Measurements from ENCODE around the gene SMC5.

DNA sequence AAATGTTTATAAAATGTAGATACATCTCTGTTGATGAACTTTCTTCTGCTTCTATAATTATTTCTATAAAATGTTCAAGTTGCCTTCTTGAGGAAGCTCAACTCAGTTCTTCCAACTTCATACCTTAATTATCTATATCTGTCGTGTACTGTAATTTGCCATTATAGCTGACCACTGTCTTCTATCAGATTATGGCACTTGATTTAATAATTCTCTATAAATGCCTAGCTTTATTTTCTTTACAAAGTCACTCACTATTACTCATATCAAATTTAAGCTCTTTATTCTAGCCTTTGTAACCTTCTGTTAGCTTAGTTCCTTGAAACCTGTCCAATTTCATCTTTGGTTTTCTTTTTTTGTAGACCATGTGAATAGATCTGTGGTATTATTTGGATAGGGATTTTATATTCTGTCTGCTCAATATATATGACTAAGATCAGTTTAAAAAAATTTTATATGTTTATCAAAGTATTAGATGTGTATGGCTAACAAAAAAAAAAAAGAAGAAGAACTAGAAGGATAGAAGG, 39.5 kb downstream of the SMC5 start:
- TF ChIP-seq EZH2phosphoT487 (IDR thresholded peaks at IDR 0.05; ENCODE audit: borderline replicate concordance, low read depth): no peak
- TF ChIP-seq, protein P1, sequence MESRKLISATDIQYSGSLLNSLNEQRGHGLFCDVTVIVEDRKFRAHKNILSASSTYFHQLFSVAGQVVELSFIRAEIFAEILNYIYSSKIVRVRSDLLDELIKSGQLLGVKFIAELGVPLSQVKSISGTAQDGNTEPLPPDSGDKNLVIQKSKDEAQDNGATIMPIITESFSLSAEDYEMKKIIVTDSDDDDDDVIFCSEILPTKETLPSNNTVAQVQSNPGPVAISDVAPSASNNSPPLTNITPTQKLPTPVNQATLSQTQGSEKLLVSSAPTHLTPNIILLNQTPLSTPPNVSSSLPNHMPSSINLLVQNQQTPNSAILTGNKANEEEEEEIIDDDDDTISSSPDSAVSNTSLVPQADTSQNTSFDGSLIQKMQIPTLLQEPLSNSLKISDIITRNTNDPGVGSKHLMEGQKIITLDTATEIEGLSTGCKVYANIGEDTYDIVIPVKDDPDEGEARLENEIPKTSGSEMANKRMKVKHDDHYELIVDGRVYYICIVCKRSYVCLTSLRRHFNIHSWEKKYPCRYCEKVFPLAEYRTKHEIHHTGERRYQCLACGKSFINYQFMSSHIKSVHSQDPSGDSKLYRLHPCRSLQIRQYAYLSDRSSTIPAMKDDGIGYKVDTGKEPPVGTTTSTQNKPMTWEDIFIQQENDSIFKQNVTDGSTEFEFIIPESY (IDR thresholded peaks at IDR 0.05; ENCODE audit: borderline replicate concordance, low read depth): no peak
- no peak for TF ChIP-seq ELF1 (IDR thresholded peaks at IDR 0.05)
- TF ChIP-seq GATA2 (CRISPR knock-in tag; IDR thresholded peaks at IDR 0.05): no peak
- TF ChIP-seq GABPA (IDR thresholded peaks at IDR 0.05; ENCODE audit: low read depth): no peak
